Spleen (tissue), 11 donors: ENCODE data around the gene CSRP2. TPM values are rescaled to one million over a fixed set of nuclear protein-coding genes. Genes with fewer than 3 reads are reported as not detected.
A peak's percentile ranks its signal among the peaks of the same experiment; 100 is the strongest.

Experiments
- DNase-seq: peaks from one replicate; pipeline ENCODE4 v3.0.0-alpha.2; 2020
- H3K27ac ChIP-seq, 8 donors: fragments of 200-600 bp; sonication (generic) in 7 of 8; 1 replicate in 4 of 8; 2 replicates in 4 of 8; pipeline versions ENCODE4 v1.5.0 to v1.8.0; 2016 to 2021; ENCODE audit warnings: inconsistent platforms in 4 of 8, mild to moderate bottlenecking in 4 of 8, moderate library complexity in 1 of 8
- H3K27me3 ChIP-seq, 7 donors: fragments of 200-600 bp; sonication (generic) in 6 of 7; replicated peaks in 1 of 7; 1 replicate in 4 of 7; 2 replicates in 3 of 7; pipeline versions ENCODE4 v1.5.0 to v1.8.0; 2016 to 2021; ENCODE audit warnings: inconsistent platforms in 3 of 7, mild to moderate bottlenecking in 1 of 7
- H3K36me3 ChIP-seq, 6 donors: fragments of 200-600 bp; sonication (generic) in 5 of 6; 1 replicate in 4 of 6; 2 replicates in 2 of 6; pipeline versions ENCODE4 v1.5.0 to v1.8.0; 2016 to 2021; ENCODE audit warnings: inconsistent platforms in 2 of 6
- H3K4me1 ChIP-seq, 6 donors: fragments of 200-600 bp; sonication (generic) in 5 of 6; 1 replicate in 3 of 6; 2 replicates in 3 of 6; pipeline versions ENCODE4 v1.5.0 to v1.8.0; 2016 to 2021; ENCODE audit warnings: inconsistent platforms in 3 of 6
- H3K4me3 ChIP-seq, 8 donors: fragments of 200-600 bp; sonication (generic) in 7 of 8; 1 replicate in 4 of 8; 2 replicates in 4 of 8; pipeline versions ENCODE4 v1.5.0 to v1.8.0; 2016 to 2021; ENCODE audit warnings: inconsistent platforms in 4 of 8, mild to moderate bottlenecking in 4 of 8, moderate library complexity in 2 of 8
- H3K9me3 ChIP-seq, 8 donors: fragments of 200-600 bp; sonication (generic) in 7 of 8; 1 replicate in 4 of 8; 2 replicates in 4 of 8; pipeline versions ENCODE4 v1.5.0 to v1.8.0; 2016 to 2021; ENCODE audit warnings: inconsistent platforms in 4 of 8
- POLR2A ChIP-seq, 3 donors: fragments of 450-650 bp; IDR thresholded peaks; one replicate each; pipeline ENCODE4 v1.5.1; 2017; ENCODE audit warnings: antibody characterized with exemption in 3 of 3, mild to moderate bottlenecking in 1 of 3
- POLR2AphosphoS5 ChIP-seq, 3 donors: sonication (generic); formaldehyde crosslinking; IDR thresholded peaks; one replicate each; pipeline ENCODE4 v1.5.1; 2017; ENCODE audit warnings: antibody characterized with exemption in 3 of 3
- WGBS, 5 donors: extraction: QIAGEN DNeasy Blood & Tissue Kit in 3 of 5; methylation state at CpG; one replicate each; pipeline versions ENCODE4 v1.1.5 to v1.1.7; 2013 to 2018; 5-methylcytosine and 5-hydroxymethylcytosine counted together
- intact Hi-C: fragments of 100-400 bp; cut with DNase I; formaldehyde crosslinking; loops from one replicate; pipeline ENCODE4 v1.15.0; 2023; ENCODE audit warnings: low total_unique reads
- polyA plus RNA-seq, 3 donors: library from polyadenylated mRNA; stranded (reverse); fragments of 200-250 nt; gene quantifications; one replicate each; pipeline ENCODE4 v1.2.1, GENCODE V29; 2013
- total RNA-seq, 7 donors: library from RNA; depleted of rRNA in 3 of 7; stranded (reverse); fragments of >200 nt in 3 of 7; fragmentation: NEBNext Ultra II Directional in 4 of 7; extraction: Animal tissue kit (Norgen Biotek cat#: 25700) in 4 of 7; gene quantifications; one replicate each; pipeline versions ENCODE4 v1.1.0 to v1.2.1, GENCODE V29; 2016 to 2021
- TF ChIP-seq, protein P1 (sequence below), 11 experiments: fragments of 200-600 bp in 7 of 11; fragments of 450-650 bp in 4 of 11; sonication (generic) in 4 of 11; IDR thresholded peaks in 8 of 11; conservative IDR thresholded peaks in 3 of 11; 1 replicate in 7 of 11; 2 replicates in 4 of 11; pipeline versions ENCODE4 v1.4.0 to v1.8.0; 2016 to 2021; ENCODE audit warnings: antibody characterized with exemption in 11 of 11, inconsistent platforms in 4 of 11, mild to moderate bottlenecking in 1 of 11
- donor health status: healthy with polysubstance abuse.
- donor health status: DM: no; HTN: no; CAD: no; lungs with moderate emphysema.
- donor health status: DM: no; HTN: no; CAD: no.
- donor health status: Bipolar disorder and iron deficiency.
- donor health status: healthy.
- donor health status: DM: no; HTN: no; CAD: no.
- donor health status: DM: yes; HTN: yes; CAD: no.

The CSRP2 gene
- total and polyA plus RNA-seq, 10 donors = 8.9 to 38.6 (median 19.6) TPM

GRCh38 chr12:76919383-76920171 lies 40.8 kb upstream of the CSRP2 start:
- no peaks in the 10 kb centered on the region for H3K27me3 ChIP-seq
- no peaks in the 10 kb centered on the region for H3K36me3 ChIP-seq
- TF ChIP-seq POLR2A (IDR thresholded peaks at IDR 0.05) = no peak
- WGBS, 5 donors = 77 to 85% (median 82%) methylated on average over 9 of the region's 9 CpGs
- no peak overlapping the region for H3K27ac ChIP-seq
- H3K4me3 ChIP-seq = no peak overlapping the region
- H3K4me1 ChIP-seq = peaks cover 0 to 6% (median 0%) of the 10 kb centered on the region in 6 donors
- DNase-seq = no peak
- H3K9me3 ChIP-seq = no peaks in the 10 kb centered on the region
- intact Hi-C loops = no loop called here

- no peak overlapping the region for H3K4me3 ChIP-seq
- no peaks in the 10 kb centered on the region for H3K36me3 ChIP-seq
- TF ChIP-seq, protein P1, sequence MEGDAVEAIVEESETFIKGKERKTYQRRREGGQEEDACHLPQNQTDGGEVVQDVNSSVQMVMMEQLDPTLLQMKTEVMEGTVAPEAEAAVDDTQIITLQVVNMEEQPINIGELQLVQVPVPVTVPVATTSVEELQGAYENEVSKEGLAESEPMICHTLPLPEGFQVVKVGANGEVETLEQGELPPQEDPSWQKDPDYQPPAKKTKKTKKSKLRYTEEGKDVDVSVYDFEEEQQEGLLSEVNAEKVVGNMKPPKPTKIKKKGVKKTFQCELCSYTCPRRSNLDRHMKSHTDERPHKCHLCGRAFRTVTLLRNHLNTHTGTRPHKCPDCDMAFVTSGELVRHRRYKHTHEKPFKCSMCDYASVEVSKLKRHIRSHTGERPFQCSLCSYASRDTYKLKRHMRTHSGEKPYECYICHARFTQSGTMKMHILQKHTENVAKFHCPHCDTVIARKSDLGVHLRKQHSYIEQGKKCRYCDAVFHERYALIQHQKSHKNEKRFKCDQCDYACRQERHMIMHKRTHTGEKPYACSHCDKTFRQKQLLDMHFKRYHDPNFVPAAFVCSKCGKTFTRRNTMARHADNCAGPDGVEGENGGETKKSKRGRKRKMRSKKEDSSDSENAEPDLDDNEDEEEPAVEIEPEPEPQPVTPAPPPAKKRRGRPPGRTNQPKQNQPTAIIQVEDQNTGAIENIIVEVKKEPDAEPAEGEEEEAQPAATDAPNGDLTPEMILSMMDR (IDR thresholded peaks at IDR 0.05 in 8 of 11, conservative IDR thresholded peaks at IDR 0.05 in 3 of 11) = no peak
- TF ChIP-seq POLR2A (IDR thresholded peaks at IDR 0.05) = no peak
- TF ChIP-seq POLR2AphosphoS5 (IDR thresholded peaks at IDR 0.05) = no peak
- no peaks in the 10 kb centered on the region for H3K9me3 ChIP-seq
- DNase-seq = no peak
- peak overlapping the region in 2 of 8 donors; percentile 16 to 20 for H3K27ac ChIP-seq
- no peaks in the 10 kb centered on the region for H3K27me3 ChIP-seq
- intact Hi-C loops = no loop called here
- H3K4me1 ChIP-seq = peaks cover 0 to 6% (median 0%) of the 10 kb centered on the region in 6 donors
Observed at GRCh38 chr12:76916170-76916540, 37.3 kb upstream of the CSRP2 start.

DNA sequence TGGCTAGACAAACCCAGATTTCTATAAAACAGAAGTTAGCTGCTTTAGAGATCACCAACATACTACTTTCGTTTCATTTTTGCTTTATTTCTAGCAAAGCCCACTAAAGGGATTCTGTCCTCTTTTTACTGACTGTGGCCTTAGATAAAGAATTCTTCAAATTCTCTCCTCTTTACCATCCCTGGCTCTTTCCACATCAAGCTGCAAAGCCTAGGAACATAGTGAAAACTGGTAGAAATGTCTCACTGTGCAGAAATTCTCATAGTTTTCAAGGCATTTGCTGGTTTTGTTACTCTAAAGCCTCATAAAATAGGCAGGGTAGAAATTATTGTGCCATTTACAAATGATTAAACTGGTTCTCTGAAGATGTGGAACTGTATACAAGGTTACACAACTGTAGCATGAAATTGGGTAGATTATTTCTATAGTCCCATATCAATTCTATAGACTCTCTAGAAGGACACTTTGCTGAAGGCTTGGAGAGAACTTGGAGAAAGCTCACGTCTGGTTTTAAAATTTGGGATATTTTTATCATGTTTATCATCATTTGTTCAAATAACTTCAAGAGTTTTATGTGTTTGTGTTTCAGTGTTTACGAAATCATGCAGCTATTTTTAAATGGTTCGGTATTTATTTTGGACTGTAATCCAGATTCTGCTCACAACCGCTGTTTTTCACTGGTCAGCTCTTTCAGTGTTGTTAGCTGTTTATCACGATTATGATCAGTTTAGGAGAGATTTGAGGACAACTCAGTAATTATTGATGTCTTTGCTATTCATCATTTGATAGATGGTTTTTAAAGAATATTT lies 36.7 kb upstream of the CSRP2 start:
- H3K9me3 ChIP-seq = no peaks in the 10 kb centered on the region
- WGBS, 5 donors = 67 to 75% (median 74%) methylated on average over 6 of the region's 6 CpGs
- H3K4me3 ChIP-seq = no peak overlapping the region
- TF ChIP-seq, protein P1 (IDR thresholded peaks at IDR 0.05 in 8 of 11, conservative IDR thresholded peaks at IDR 0.05 in 3 of 11) = no peak
- TF ChIP-seq POLR2AphosphoS5 (IDR thresholded peaks at IDR 0.05) = no peak
- TF ChIP-seq POLR2A (IDR thresholded peaks at IDR 0.05) = no peak
- peaks cover 0 to 6% (median 0%) of the 10 kb centered on the region in 6 donors for H3K4me1 ChIP-seq
- H3K27ac ChIP-seq = peak overlapping the region in 5 of 8 donors; percentile 15 to 22 (median 16)
- no peaks in the 10 kb centered on the region for H3K27me3 ChIP-seq
- intact Hi-C loops = no loop called here
- H3K36me3 ChIP-seq = no peaks in the 10 kb centered on the region
- no peak for DNase-seq

DNA sequence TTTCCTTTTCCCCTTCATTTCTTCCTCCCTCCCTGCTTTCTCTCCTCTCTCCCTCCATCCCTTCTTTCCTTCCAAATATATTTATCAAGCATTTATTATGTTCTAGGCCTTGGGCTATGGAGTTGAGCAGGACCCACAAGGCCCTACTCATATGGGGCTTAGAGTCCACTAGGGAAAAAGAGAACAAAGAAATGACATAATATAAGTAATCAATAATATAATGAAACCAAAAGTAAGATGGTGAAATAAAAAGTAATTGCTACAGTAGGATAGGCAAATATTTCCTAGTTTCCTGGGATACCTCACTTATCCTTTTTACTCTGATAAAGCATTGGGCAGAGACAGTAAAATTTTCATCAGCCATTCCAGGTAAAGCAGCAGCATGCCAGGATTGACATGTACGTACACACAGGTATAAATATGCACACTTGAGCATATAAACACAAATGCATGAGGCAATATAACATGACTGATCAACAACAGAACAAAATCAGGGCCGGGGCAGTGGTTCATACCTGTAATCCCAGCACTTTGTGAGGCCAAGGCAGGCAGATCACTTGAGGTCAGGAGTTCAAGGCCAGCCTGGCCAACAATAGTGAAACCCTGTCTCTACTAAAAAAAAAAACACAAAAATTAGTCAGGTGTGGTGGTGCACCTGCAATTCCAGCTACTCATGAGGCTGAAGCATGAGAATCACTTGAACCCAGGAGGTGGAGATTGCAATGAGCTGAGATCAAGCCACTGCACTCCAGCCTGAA lies 35.5 kb upstream of the CSRP2 start:
- Histone ChIP-seq H3K9me3 (no peaks in the 10 kb centered on the region), H3K36me3 (no peaks in the 10 kb centered on the region), H3K4me3 (no peak overlapping the region), H3K4me1 (peaks cover 0 to 6% (median 0%) of the 10 kb centered on the region in 6 donors), H3K27me3 (peaks cover 0 to 1% (median 0%) of the 10 kb centered on the region in 7 donors), H3K27ac (no peak overlapping the region)
- intact Hi-C loops = no loop called here
- no peak for DNase-seq
- 80 to 97% (median 84%) methylated on average over 2 of the region's 2 CpGs for WGBS, 5 donors
- no peak for TF ChIP-seq POLR2A (IDR thresholded peaks at IDR 0.05)
- TF ChIP-seq, protein P1 (IDR thresholded peaks at IDR 0.05 in 8 of 11, conservative IDR thresholded peaks at IDR 0.05 in 3 of 11) = no peak
